Peyer's patch (tissue), 4 donors: ENCODE data around the gene CDKN2B.

Experiments
- CTCF ChIP-seq, 6 experiments: fragments of 450-650 bp in 4 of 6; fragments of 200-600 bp in 2 of 6; sonication (generic) in 1 of 6; IDR thresholded peaks; one replicate each; pipeline ENCODE4 v1.5.1; 2017 to 2019; ENCODE audit warnings: antibody characterized with exemption in 6 of 6, mild to moderate bottlenecking in 3 of 6, moderate library complexity in 1 of 6
- POLR2A ChIP-seq, 2 donors: fragments of 450-650 bp; IDR thresholded peaks; one replicate each; pipeline ENCODE4 v1.5.1; 2017; ENCODE audit warnings: antibody characterized with exemption in 2 of 2, mild to moderate bottlenecking in 2 of 2, moderate library complexity in 2 of 2

GRCh38 chr9:22040760-22041159 lies 31.7 kb upstream of the CDKN2B start:
- TF ChIP-seq CTCF (IDR thresholded peaks at IDR 0.05) (no peak), POLR2A (IDR thresholded peaks at IDR 0.05) (no peak)
